ENCODE results near the gene KCTD5. TPM values are rescaled to one million over a fixed set of nuclear protein-coding genes. Genes with fewer than 3 reads are reported as not detected.

Gene KCTD5
- total and polyA plus RNA-seq, 10 of the 15 experiments (the other 5 are each of a cell fraction or from before 2014, with no cell fraction given), result 0.58 to 56.4 (median 37.3) TPM

- H3K36me3 ChIP-seq (ENCODE audit: control insufficient read depth in 2 of 2, insufficient read depth in 2 of 2, low read length in 1 of 2), result peaks cover 0 to 15% of the 10 kb centered on the region in 2 experiments; a peak in 2 of 4 replicates
- ChIA-PET CTCF (no interaction called here), POLR2A (no interaction called here), SMC1A (ENCODE audit: uncharacterized antibody, unreplicated experiment) (interaction anchor here (0.7 kb wide), 1 partner anchor 59 kb away, joined by 3 read pairs; no protein-coding TSS in a partner anchor), RAD21 (ENCODE audit: unreplicated experiment) (no interaction called here)
- H4K20me1 ChIP-seq (ENCODE audit: control insufficient read depth, insufficient read depth), result peaks cover 7% of the 10 kb centered on the region; the same call in 1 of the 2 replicates
- H3K27me3 ChIP-seq (replicated peaks in 1 of 2; ENCODE audit: control insufficient read depth in 2 of 2, insufficient read depth in 2 of 2, low read length in 1 of 2), result no peaks in the 10 kb centered on the region
- H3K9ac ChIP-seq (ENCODE audit: control insufficient read depth, insufficient read depth, low read length), result no peak overlapping the region
- no peak overlapping the region for H3K4me3 ChIP-seq
- H2AFZ ChIP-seq (ENCODE audit: control insufficient read depth, low read depth, low read length), result no peak overlapping the region
- no peak for TF ChIP-seq POLR2AphosphoS5 (IDR thresholded peaks at IDR 0.05; ENCODE audit: low read length)
- no peak for TF ChIP-seq IRF4 (IDR thresholded peaks at IDR 0.05; ENCODE audit: low read depth, low read length)
- TF ChIP-seq ELK1 (IDR thresholded peaks at IDR 0.05; ENCODE audit: low read depth, low read length), result no peak
- TF ChIP-seq, protein P1, sequence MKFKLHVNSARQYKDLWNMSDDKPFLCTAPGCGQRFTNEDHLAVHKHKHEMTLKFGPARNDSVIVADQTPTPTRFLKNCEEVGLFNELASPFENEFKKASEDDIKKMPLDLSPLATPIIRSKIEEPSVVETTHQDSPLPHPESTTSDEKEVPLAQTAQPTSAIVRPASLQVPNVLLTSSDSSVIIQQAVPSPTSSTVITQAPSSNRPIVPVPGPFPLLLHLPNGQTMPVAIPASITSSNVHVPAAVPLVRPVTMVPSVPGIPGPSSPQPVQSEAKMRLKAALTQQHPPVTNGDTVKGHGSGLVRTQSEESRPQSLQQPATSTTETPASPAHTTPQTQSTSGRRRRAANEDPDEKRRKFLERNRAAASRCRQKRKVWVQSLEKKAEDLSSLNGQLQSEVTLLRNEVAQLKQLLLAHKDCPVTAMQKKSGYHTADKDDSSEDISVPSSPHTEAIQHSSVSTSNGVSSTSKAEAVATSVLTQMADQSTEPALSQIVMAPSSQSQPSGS (IDR thresholded peaks at IDR 0.05; ENCODE audit: low read length), result no peak
- no peak for TF ChIP-seq CHD1 (IDR thresholded peaks at IDR 0.05; ENCODE audit: low read depth, low read length)
- no peak for TF ChIP-seq POU2F2 (IDR thresholded peaks at IDR 0.05; ENCODE audit: borderline replicate concordance, low read depth, low read length)
- no peak for TF ChIP-seq NBN (IDR thresholded peaks at IDR 0.05)
- TF ChIP-seq SREBF2 (IDR thresholded peaks at IDR 0.05; ENCODE audit: low read length), result no peak
- TF ChIP-seq CEBPB (IDR thresholded peaks at IDR 0.05; ENCODE audit: borderline replicate concordance in 1 of 2, low read depth in 2 of 2, low read length in 2 of 2), result no peak
- 92% methylated on average over 29 of the region's 29 CpGs for WGBS (ENCODE audit: insufficient coverage, insufficient replicate concordance, low lambda C conversion rate, missing lambda C conversion rate)
- no peak for DNase-seq (ENCODE audit: low read depth, low spot score)
- no peak for FAIRE-seq
- H3K4me1 ChIP-seq (ENCODE audit: control insufficient read depth, insufficient read depth, low read length), result peaks cover 6% of the 10 kb centered on the region
- no peak overlapping the region for H3K4me2 ChIP-seq (ENCODE audit: control insufficient read depth, insufficient read depth)
- H3K79me2 ChIP-seq (ENCODE audit: control insufficient read depth, insufficient read depth, low read length), result peaks cover 35% of the 10 kb centered on the region
- no TSS peak for BruUV-seq (replicated peaks)
- in situ Hi-C loops (cut with MboI), result no loop called here
- H3K27ac ChIP-seq (ENCODE audit: control insufficient read depth, insufficient read depth), result no peak overlapping the region
- no peak for ATAC-seq
- no peaks in the 10 kb centered on the region for H3K9me3 ChIP-seq (replicated peaks; ENCODE audit: control insufficient read depth, insufficient read depth, low read length)
- intact Hi-C loops (cut with micrococcal nuclease; ENCODE audit: unreplicated experiment), result no loop called here
These were observed 9.3 kb downstream of the KCTD5 start for GRCh38 chr16:2691491-2692248.

Data from GM12878 (cell line).